ENCODE measurements around the gene EFNA5.

DNA sequence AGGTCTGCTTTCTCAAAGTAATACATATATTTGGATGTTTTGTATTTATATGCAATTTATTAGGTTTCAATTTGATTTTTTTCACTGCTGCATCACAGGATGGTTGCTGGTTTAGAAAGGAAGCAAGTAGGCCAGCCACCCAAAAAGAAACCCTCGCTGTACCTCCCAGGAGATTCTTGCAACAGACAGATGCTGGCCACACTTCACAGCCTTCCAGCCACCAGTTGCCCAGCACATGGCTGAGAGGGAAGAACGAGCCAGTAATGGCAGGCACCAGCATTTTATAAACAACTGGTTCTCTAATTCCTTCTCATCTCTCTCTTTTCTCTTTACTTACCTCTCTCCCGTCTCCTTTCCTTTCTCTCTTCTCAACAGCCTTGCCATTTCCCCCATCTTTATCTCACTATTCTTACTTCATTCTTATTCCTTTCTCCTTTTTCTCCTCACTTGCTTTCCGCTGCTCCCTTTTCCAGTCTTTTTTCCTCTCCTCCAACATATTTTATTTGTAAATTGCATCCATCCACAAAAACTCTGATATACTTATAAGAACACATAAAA lies 38.9 kb downstream of the EFNA5 start:
- TF ChIP-seq, protein P1, sequence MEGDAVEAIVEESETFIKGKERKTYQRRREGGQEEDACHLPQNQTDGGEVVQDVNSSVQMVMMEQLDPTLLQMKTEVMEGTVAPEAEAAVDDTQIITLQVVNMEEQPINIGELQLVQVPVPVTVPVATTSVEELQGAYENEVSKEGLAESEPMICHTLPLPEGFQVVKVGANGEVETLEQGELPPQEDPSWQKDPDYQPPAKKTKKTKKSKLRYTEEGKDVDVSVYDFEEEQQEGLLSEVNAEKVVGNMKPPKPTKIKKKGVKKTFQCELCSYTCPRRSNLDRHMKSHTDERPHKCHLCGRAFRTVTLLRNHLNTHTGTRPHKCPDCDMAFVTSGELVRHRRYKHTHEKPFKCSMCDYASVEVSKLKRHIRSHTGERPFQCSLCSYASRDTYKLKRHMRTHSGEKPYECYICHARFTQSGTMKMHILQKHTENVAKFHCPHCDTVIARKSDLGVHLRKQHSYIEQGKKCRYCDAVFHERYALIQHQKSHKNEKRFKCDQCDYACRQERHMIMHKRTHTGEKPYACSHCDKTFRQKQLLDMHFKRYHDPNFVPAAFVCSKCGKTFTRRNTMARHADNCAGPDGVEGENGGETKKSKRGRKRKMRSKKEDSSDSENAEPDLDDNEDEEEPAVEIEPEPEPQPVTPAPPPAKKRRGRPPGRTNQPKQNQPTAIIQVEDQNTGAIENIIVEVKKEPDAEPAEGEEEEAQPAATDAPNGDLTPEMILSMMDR (IDR thresholded peaks at IDR 0.05; ENCODE audit: low read depth, low read length), result no peak
- TF ChIP-seq MYC (IDR thresholded peaks at IDR 0.05; ENCODE audit: low read depth, low read length), result no peak

All from NB4 (cell line).